HUES64 (cell line): Measurements from ENCODE around the gene MAP6D1.

Source experiments
- H3K27ac ChIP-seq: 2 replicates; pipeline ENCODE4 v1.7.0; 2013; ENCODE audit warnings: low read depth, low read length, inconsistent platforms
- H3K27me3 ChIP-seq: 2 replicates; pipeline ENCODE4 v1.6.1; 2013; ENCODE audit warnings: mild to moderate bottlenecking, low read length; ENCODE audit not compliant: insufficient read depth
- H3K36me3 ChIP-seq: 2 replicates; pipeline ENCODE4 v1.6.1; 2013; ENCODE audit warnings: mild to moderate bottlenecking, low read length; ENCODE audit not compliant: insufficient read depth
- H3K4me1 ChIP-seq: 2 replicates; pipeline ENCODE4 v1.6.1; 2013; ENCODE audit warnings: mild to moderate bottlenecking, low read length, moderate library complexity; ENCODE audit not compliant: insufficient read depth
- H3K4me3 ChIP-seq: 2 replicates; pipeline ENCODE4 v1.5.1; 2013; ENCODE audit warnings: mild to moderate bottlenecking, low read length, moderate library complexity
- H3K9ac ChIP-seq: 2 replicates; pipeline ENCODE4 v1.6.1; 2013; ENCODE audit warnings: mild to moderate bottlenecking, low read depth, low read length
- H3K9me3 ChIP-seq: 2 replicates; pipeline ENCODE4 v1.6.1; 2013; ENCODE audit warnings: low read depth, low read length; ENCODE audit not compliant: insufficient read depth
- WGBS: fragments of 150-250, 120-280 bp; methylation state at CpG from one replicate; pipeline ENCODE4 v1.1.7; 2013; ENCODE audit warnings: missing lambda C conversion rate; 5-methylcytosine and 5-hydroxymethylcytosine counted together

MAP6D1 gene

GRCh38 chr3:183811638-183812037, 13.7 kb downstream of the MAP6D1 start:
- Histone ChIP-seq H3K9ac (no peak overlapping the region), H3K27ac (no peak overlapping the region), H3K4me3 (no peak overlapping the region), H3K36me3 (peaks cover 67% of the 10 kb centered on the region), H3K9me3 (no peaks in the 10 kb centered on the region), H3K4me1 (no peaks in the 10 kb centered on the region), H3K27me3 (no peaks in the 10 kb centered on the region)
- WGBS = 96% methylated on average over 11 of the region's 11 CpGs

- no peaks in the 10 kb centered on the region for H3K9me3 ChIP-seq
- no peaks in the 10 kb centered on the region for H3K27me3 ChIP-seq
- no peak overlapping the region for H3K27ac ChIP-seq
- H3K36me3 ChIP-seq = peaks cover 71% of the 10 kb centered on the region
- no peak overlapping the region for H3K9ac ChIP-seq
- H3K4me3 ChIP-seq = no peak overlapping the region
- 96% methylated on average over 24 of the region's 24 CpGs for WGBS
- no peaks in the 10 kb centered on the region for H3K4me1 ChIP-seq
These were observed 14.5 kb downstream of the MAP6D1 start for GRCh38 chr3:183810643-183811594.

GRCh38 chr3:183809270-183809669, 16.1 kb downstream of the MAP6D1 start:
- Histone ChIP-seq H3K9ac (no peak overlapping the region), H3K27ac (no peak overlapping the region), H3K4me3 (no peak overlapping the region), H3K4me1 (no peaks in the 10 kb centered on the region), H3K27me3 (no peaks in the 10 kb centered on the region), H3K9me3 (no peaks in the 10 kb centered on the region), H3K36me3 (peaks cover 86% of the 10 kb centered on the region)
- 96% methylated on average over 5 of the region's 5 CpGs for WGBS

GRCh38 chr3:183808355-183808754, 17.0 kb downstream of the MAP6D1 start:
- no peak overlapping the region for H3K27ac ChIP-seq
- H3K9me3 ChIP-seq = no peaks in the 10 kb centered on the region
- no peak overlapping the region for H3K4me3 ChIP-seq
- WGBS = 98% methylated on average over 11 of the region's 11 CpGs
- H3K27me3 ChIP-seq = no peaks in the 10 kb centered on the region
- no peaks in the 10 kb centered on the region for H3K4me1 ChIP-seq
- H3K36me3 ChIP-seq = peaks cover 94% of the 10 kb centered on the region
- H3K9ac ChIP-seq = no peak overlapping the region

GRCh38 chr3:183807881-183808280, 17.5 kb downstream of the MAP6D1 start:
- H3K27me3 ChIP-seq = no peaks in the 10 kb centered on the region
- H3K36me3 ChIP-seq = peaks cover 98% of the 10 kb centered on the region
- no peaks in the 10 kb centered on the region for H3K4me1 ChIP-seq
- 95% methylated on average over 12 of the region's 12 CpGs for WGBS
- H3K4me3 ChIP-seq = no peak overlapping the region
- H3K9ac ChIP-seq = no peak overlapping the region
- H3K9me3 ChIP-seq = no peaks in the 10 kb centered on the region
- no peak overlapping the region for H3K27ac ChIP-seq

GRCh38 chr3:183807209-183807728, 18.1 kb downstream of the MAP6D1 start:
- 96% methylated on average over 12 of the region's 12 CpGs for WGBS
- Histone ChIP-seq H3K4me1 (no peaks in the 10 kb centered on the region), H3K4me3 (no peak overlapping the region), H3K36me3 (peaks cover 99% of the 10 kb centered on the region), H3K27me3 (no peaks in the 10 kb centered on the region), H3K9ac (no peak overlapping the region), H3K27ac (no peak overlapping the region), H3K9me3 (no peaks in the 10 kb centered on the region)

- H3K9me3 ChIP-seq = no peaks in the 10 kb centered on the region
- H3K27ac ChIP-seq = no peak overlapping the region
- H3K27me3 ChIP-seq = no peaks in the 10 kb centered on the region
- H3K4me1 ChIP-seq = no peaks in the 10 kb centered on the region
- H3K9ac ChIP-seq = no peak overlapping the region
- peaks cover 97% of the 10 kb centered on the region for H3K36me3 ChIP-seq
- no peak overlapping the region for H3K4me3 ChIP-seq
- WGBS = 95% methylated on average over 6 of the region's 6 CpGs
These were observed 22.4 kb downstream of the MAP6D1 start for GRCh38 chr3:183802989-183803388.

- H3K4me1 ChIP-seq = no peaks in the 10 kb centered on the region
- peaks cover 95% of the 10 kb centered on the region for H3K36me3 ChIP-seq
- no peak overlapping the region for H3K27ac ChIP-seq
- no peak overlapping the region for H3K9ac ChIP-seq
- WGBS = 95% methylated on average over 5 of the region's 5 CpGs
- no peaks in the 10 kb centered on the region for H3K27me3 ChIP-seq
- H3K9me3 ChIP-seq = no peaks in the 10 kb centered on the region
- H3K4me3 ChIP-seq = no peak overlapping the region
These were observed 23.8 kb downstream of the MAP6D1 start for GRCh38 chr3:183801601-183802000.

- Histone ChIP-seq H3K36me3 (peaks cover 94% of the 10 kb centered on the region), H3K4me1 (no peaks in the 10 kb centered on the region), H3K9ac (no peak overlapping the region), H3K27me3 (no peaks in the 10 kb centered on the region), H3K4me3 (no peak overlapping the region), H3K9me3 (no peaks in the 10 kb centered on the region), H3K27ac (no peak overlapping the region)
- 94% methylated on average over 8 of the region's 8 CpGs for WGBS
These were observed 25.0 kb downstream of the MAP6D1 start for GRCh38 chr3:183800243-183800863.

GRCh38 chr3:183799461-183799860, 25.9 kb downstream of the MAP6D1 start:
- 94% methylated on average over 5 of the region's 5 CpGs for WGBS
- no peak overlapping the region for H3K27ac ChIP-seq
- peaks cover 91% of the 10 kb centered on the region for H3K36me3 ChIP-seq
- H3K4me3 ChIP-seq = no peak overlapping the region
- no peaks in the 10 kb centered on the region for H3K27me3 ChIP-seq
- H3K4me1 ChIP-seq = no peaks in the 10 kb centered on the region
- H3K9me3 ChIP-seq = no peaks in the 10 kb centered on the region
- no peak overlapping the region for H3K9ac ChIP-seq

- no peak overlapping the region for H3K4me3 ChIP-seq
- no peak overlapping the region for H3K9ac ChIP-seq
- H3K9me3 ChIP-seq = no peaks in the 10 kb centered on the region
- H3K27me3 ChIP-seq = no peaks in the 10 kb centered on the region
- no peaks in the 10 kb centered on the region for H3K4me1 ChIP-seq
- 94% methylated on average over 9 of the region's 9 CpGs for WGBS
- H3K36me3 ChIP-seq = peaks cover 91% of the 10 kb centered on the region
- H3K27ac ChIP-seq = no peak overlapping the region
These were observed 27.4 kb downstream of the MAP6D1 start for GRCh38 chr3:183797996-183798395.
